Measurements from ENCODE around the gene SPATS2L.
A peak's percentile ranks its signal among the peaks of the same experiment; 100 is the strongest.

SPATS2L gene

GRCh38 chr2:200297100-200297499, 9.4 kb upstream of the SPATS2L start:
- no peak for DNase-seq

DNA sequence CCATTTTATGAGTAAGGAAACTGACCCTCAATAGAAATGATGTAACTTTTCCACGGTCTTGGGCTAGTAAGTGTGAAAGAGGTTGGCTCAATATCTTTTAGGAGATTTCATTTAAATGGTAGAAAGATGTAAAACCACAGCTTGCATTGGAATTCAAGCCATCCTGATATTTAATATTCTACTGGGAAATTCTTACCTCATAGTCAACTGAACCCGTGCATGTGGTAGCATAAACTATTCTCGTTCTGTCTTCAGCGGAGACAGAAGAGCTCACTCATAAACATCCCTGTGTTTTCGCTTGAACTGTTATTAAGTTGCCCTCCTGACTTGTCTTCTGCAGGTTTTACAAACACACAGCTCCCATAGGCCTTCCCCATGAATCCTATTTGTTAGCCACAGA, 8.5 kb upstream of the SPATS2L start:
- DNase-seq, result no peak

GRCh38 chr2:200298816-200299215, 7.7 kb upstream of the SPATS2L start:
- DNase-seq, result no peak

- no peak for DNase-seq
These were observed 6.4 kb upstream of the SPATS2L start for GRCh38 chr2:200300065-200300464.

DNA sequence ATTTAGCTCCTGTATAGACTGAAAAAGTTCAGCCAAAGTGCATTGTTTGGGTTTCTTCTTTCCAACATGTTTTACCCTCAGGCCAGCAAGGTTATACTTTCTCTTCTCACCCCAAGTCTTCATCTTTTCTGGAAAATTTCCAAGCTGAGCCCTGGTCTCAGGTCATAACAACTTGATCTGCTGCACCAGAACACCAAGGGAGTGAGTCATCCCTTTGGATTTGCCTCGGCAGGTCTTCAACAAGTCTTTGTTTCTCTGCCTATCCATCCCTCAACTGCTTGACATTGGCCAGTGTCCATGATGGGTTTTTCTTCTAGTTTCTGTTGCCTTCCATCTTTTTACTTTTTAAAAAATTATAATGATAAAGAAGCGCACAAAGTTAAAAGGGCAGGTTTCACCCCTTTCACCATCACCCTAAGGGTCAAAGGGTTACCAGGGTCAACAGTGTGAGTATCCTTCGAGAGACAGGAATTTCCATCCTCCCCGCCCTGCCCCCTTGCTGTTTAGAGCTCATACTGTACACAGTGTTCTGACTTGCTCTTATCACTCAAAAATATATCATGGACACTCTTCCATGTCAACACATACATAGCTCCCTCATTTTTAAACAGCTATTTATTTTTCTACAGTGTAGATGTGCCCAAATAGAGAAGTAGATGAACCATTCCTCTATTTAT, 5.7 kb upstream of the SPATS2L start:
- DNase-seq, result peak; percentile 9

GRCh38 chr2:200301953-200302858, 4.3 kb upstream of the SPATS2L start:
- no peak for DNase-seq

GRCh38 chr2:200302940-200303727, 3.4 kb upstream of the SPATS2L start:
- DNase-seq, result no peak

DNA sequence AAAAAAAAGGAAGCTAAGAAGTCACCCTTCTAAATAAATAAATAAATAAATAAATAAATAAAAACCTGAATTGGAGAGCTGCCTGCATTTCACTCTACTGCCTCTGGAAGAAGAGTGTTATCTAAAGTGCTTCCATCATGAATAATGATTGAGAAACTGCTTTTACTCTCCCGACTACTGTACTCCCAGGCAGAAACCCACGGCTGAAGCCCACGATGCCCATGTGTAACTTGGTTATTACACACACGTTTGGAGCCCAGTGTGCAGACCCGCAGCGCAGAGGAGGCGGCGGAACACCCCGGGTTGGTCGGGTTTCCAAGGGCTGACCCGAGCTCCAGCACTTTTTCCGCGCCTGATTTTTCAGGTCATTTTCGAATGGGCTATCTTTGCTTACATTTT, 697 bp upstream of the SPATS2L start:
- no peak for DNase-seq

DNA sequence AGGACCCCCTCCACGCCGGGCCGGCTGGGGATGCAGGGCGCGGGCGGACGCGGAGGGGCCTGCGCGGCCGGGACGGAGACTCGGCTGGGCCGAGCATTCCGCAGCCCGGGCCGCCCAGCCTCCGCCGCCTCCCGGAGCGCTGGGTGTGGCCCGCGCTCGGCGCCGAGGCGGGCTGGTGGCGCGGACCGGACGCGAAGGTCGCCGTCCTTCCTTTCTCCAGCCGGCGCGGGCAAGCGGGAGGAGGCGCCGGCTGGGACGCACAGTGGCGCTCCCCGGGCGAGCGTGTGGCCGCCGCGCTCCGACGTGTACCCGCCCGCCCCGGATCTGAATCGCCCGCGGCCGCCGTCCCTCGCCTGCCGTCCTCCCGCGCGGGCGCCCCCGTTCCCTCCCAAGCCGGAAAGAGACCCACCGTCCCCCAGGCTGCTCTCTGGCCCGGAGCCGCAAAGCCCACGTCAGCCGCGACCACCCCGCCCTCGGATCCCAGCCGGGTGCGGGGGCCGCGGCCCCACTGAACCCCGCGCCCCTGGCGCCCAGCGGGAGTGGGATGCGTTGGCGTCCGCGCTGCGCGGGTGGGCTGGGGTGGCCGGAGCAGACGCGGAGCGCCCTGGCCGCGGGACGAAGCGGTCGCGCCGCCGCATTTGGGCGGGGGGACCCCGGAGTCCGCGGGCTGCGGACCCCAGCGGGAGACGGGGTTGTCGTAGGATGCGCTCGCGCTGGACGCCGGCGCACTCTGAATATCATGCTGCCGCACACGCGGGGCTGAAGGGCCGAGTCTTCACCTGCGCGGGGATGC, 634 bp downstream of the SPATS2L start:
- DNase-seq, result peak; percentile 32

GRCh38 chr2:200307724-200308545, 1.4 kb downstream of the SPATS2L start:
- no peak for DNase-seq

DNA sequence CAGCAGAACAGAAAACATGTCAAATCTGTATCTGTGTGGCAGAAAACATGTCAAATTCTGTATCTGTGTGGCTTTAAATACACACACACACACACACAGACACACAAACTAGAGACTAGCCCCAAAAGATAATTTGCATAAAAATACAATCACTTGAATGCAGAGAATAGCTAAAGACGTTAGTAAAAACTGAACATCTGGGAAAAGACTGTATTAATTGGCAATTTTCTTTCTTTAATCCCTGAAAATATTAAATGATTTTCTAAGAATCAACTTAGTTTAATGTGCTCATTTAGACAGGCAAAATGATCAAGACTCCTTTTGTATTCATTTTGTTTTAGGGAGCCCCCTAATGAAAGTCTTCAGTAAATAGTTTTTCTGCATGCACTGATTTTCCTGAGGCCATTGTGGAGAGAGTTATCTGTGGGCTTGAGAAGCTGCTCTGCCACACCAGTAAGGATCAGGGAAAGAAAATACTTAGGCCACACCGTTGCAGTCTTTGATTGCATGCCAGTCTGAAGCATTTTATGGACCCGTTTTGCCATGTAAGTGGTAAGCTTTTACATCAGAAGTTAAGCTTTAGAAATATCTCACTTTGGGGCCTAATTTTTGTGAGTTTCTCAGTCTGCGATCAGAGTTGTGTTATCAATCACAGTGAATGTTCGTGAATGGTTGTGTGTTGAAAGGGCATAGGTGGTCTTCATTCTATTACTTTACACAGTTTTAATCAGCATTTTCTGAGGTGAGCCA, 2.2 kb downstream of the SPATS2L start:
- DNase-seq, result no peak

- no peak for DNase-seq
These were observed 3.0 kb downstream of the SPATS2L start for GRCh38 chr2:200309296-200310049.

DNA sequence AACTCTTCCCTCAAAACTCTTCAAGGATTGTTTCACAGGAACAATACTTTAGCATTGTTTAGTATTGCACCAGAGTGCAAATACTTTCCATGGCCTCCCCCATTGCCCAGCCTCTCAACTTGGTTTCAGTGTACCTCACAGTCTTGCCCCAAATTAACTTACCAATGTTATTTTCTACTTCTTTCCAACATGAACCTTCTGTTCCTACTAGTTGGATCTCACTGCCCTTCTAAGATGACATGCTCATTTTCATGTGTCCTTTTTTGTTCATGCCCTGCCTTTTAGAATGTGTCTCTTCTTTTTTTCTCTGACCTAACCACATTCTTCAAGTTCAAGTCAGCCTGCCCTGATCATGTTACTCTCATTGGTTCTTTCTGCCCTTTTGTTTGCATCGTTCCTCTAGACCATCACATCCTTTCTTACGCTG, 4.1 kb downstream of the SPATS2L start:
- no peak for DNase-seq

DNA sequence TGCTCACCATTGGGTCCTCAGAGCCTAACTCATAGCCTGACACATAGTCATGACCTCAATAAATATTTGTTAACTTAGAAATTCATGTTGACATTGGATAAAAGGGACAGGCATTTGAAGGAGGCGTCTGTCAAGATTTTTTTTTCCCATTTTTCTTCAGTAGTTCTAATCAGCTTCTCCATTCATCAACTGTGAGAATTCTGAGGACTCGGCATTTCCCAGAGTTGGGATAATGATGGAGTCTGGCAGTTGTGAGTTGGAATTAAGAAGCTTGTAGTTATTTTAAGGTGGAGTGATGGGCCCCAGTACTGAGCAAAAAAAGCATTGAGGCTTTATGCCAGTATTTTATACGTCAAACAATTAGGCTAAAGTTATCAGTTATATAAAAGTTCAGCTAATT, 4.6 kb downstream of the SPATS2L start:
- no peak for DNase-seq

DNA sequence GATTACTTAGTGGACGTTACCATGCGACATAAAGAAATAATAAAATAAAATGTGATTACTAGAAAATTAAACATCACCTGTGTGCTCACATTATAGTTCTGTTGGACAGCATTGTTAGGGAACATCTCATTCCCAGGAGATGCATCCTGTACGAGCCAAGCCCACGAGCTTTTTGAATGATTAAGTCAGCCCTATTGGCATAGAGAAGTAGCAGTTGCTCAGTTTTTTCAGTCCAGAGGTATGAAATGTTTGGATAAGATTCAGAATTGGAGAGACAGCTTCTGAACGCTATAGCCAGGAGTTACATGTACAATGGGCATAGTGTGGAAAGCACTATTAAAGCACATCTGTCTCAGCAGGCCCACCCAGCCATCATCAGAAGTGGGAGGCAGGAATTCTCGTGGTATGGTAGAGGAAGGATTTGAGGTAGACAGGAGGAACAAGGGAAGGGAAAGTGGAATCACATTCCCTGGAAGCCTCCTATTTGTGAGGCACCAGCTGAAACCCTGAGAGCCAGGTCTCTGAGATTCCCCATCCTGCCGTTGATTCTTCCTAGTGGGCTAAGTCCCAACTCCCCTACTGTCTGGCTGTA, 8.6 kb downstream of the SPATS2L start:
- no peak for DNase-seq

- DNase-seq, result no peak
These were observed 11.5 kb downstream of the SPATS2L start for GRCh38 chr2:200317975-200318374.

DNA sequence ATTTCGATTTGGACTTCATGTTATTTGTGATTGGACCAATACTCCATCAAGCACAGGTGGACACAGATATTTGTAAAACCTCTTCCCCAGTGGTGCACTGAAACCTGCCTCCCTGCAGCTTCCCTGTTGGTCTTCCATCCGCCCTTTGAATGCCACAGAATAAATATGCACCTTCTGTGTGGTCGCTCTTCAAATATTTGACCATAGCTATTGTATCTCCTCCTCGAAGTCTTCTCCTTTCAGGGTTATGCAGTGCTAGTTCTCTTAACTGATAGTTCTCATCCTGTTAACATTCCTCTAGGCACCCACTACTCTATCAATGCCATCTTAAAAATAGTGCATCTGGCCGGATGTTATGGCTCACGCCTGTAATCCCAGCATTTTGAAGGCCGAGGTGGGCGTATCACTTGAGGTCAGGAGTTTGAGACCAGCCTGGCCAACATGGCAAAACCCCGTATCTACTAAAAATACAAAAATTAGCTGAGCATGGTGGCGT, 12.5 kb downstream of the SPATS2L start:
- DNase-seq, result no peak

DNA sequence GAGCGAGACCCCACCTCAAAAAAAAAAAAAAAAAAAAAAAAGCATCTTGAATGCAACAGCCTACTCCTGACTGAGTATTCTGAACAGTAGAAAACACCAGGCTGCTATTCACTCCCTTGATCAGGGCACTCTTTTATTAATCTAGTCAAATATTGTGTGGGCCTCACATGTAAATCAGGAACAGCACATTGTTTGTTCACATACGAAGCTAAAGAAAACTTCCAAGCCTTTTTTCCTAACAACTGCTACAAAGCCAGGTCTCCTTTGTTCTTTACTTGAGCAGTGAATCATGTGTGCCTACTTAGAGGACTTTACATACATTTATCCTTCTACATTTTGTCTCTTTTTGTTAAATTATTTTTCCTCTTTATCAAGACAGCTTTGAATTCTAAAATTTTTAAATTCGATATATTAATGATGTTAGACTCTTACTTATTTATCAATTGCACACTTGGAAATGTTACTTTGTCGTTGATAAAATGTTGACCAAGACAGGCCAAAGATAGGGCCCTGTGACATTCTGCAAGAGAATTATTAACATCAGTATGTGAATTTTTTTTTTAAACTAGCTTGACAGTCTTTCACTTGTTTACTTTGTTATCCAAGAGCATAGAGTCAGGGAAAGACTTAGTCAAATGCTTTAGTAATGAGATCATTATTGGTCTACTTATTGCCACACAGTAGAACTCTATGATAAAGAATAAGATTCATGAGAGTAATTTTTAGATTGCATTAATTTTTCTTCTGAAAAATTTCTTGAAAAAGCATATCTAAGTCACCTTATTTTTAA, 13.2 kb downstream of the SPATS2L start:
- DNase-seq, result no peak

DNA sequence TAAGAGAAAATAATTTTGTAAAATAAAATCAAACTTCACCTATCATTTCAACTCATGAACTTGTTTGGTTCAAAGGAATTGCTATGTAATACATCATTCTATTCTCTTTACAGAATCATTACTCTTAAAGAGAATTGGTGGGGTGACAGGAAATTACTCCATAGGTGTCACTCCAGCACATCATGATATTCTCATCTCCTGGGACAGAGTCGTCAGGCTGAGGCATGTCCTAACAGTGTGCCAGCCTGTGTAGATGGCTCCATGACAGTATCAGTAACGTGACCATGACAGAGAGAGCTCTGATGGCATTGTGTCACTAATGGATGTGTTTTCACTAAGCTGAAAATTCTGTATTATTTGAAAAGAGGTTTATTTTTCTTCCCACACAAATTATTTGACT, 13.9 kb downstream of the SPATS2L start:
- DNase-seq, result no peak
